Activated naive CD8-positive, alpha-beta T cell (primary cell): ENCODE results near the gene SWSAP1.
"Not testable (repeated sequence)": the region's sequence is repeated elsewhere in the genome, so short reads cannot be mapped to it uniquely, and the experiment has no call there.

Experiments
- H3K27ac Mint-ChIP-seq: one replicate; pipeline ENCODE4 v1.8.0; 2021; ENCODE audit warnings: mixed read lengths
- H3K27me3 Mint-ChIP-seq: one replicate; pipeline ENCODE4 v1.8.0; 2021; ENCODE audit warnings: mixed read lengths
- H3K36me3 Mint-ChIP-seq: one replicate; pipeline ENCODE4 v1.8.0; 2021; ENCODE audit warnings: mixed read lengths
- H3K4me1 Mint-ChIP-seq: one replicate; pipeline ENCODE4 v1.8.0; 2021; ENCODE audit warnings: low read depth, mixed read lengths
- H3K4me3 Mint-ChIP-seq: one replicate; pipeline ENCODE4 v1.8.0; 2021; ENCODE audit warnings: mild to moderate bottlenecking, mixed read lengths
- H3K9me3 Mint-ChIP-seq: one replicate; pipeline ENCODE4 v1.8.0; 2021; ENCODE audit warnings: low read depth, mixed read lengths

SWSAP1 gene

GRCh38 chr19:11345122-11345803 lies 29.2 kb upstream of the SWSAP1 start:
- Mint-ChIP-seq H3K27me3 (no peaks in the 10 kb centered on the region), H3K9me3 (no peaks in the 10 kb centered on the region), H3K4me3 (peak overlapping the region; percentile 98), H3K36me3 (peaks cover 7% of the 10 kb centered on the region), H3K4me1 (peaks cover 27% of the 10 kb centered on the region), H3K27ac (peak overlapping the region; percentile 90)

GRCh38 chr19:11346104-11346940 lies 28.1 kb upstream of the SWSAP1 start, which contains the start of the genes CCDC159 and TMEM205:
TSS of gene CCDC159 (plus strand) at chr19:11346519. CDS start at chr19:11346607, 88 bp downstream.
TSS of gene TMEM205 (minus strand) at chr19:11346268. CDS start at chr19:11345619, 649 bp downstream.
- Mint-ChIP-seq H3K4me1 (peaks cover 27% of the 10 kb centered on the region), H3K36me3 (peaks cover 7% of the 10 kb centered on the region), H3K4me3 (peak within 1 kb of the TSS; percentile 98), H3K27me3 (no peaks in the 10 kb centered on the region), H3K9me3 (no peaks in the 10 kb centered on the region), H3K27ac (peak within 1 kb of the TSS; percentile 90)

GRCh38 chr19:11347546-11348039 lies 26.9 kb upstream of the SWSAP1 start:
- H3K4me3 Mint-ChIP-seq, result peak overlapping the region; percentile 98
- peaks cover 7% of the 10 kb centered on the region for H3K36me3 Mint-ChIP-seq
- H3K27me3 Mint-ChIP-seq, result no peaks in the 10 kb centered on the region
- H3K4me1 Mint-ChIP-seq, result peaks cover 27% of the 10 kb centered on the region
- H3K9me3 Mint-ChIP-seq, result no peaks in the 10 kb centered on the region
- H3K27ac Mint-ChIP-seq, result no peak overlapping the region

- peaks cover 27% of the 10 kb centered on the region for H3K4me1 Mint-ChIP-seq
- H3K36me3 Mint-ChIP-seq, result peaks cover 7% of the 10 kb centered on the region
- H3K27ac Mint-ChIP-seq, result no peak overlapping the region
- H3K9me3 Mint-ChIP-seq, result no peaks in the 10 kb centered on the region
- H3K4me3 Mint-ChIP-seq, result no peak overlapping the region
- no peaks in the 10 kb centered on the region for H3K27me3 Mint-ChIP-seq
Observed at GRCh38 chr19:11349171-11349570, 25.3 kb upstream of the SWSAP1 start.

GRCh38 chr19:11354102-11354501 lies 20.4 kb upstream of the SWSAP1 start:
- peak overlapping the region; percentile 32 for H3K4me3 Mint-ChIP-seq
- not testable (repeated sequence) for H3K27ac Mint-ChIP-seq, H3K27me3 Mint-ChIP-seq, H3K9me3 Mint-ChIP-seq, H3K4me1 Mint-ChIP-seq, H3K36me3 Mint-ChIP-seq

GRCh38 chr19:11355160-11356073 lies 19.0 kb upstream of the SWSAP1 start, which contains the start of gene PLPPR2:
TSS of gene PLPPR2 (plus strand) at chr19:11355432. CDS start at chr19:11357674, 2,242 bp downstream.
- Mint-ChIP-seq H3K27me3 (peaks cover 6% of the 10 kb centered on the region), H3K36me3 (peaks cover 2% of the 10 kb centered on the region), H3K4me3 (peak within 1 kb of the TSS; percentile 76), H3K4me1 (peaks cover 9% of the 10 kb centered on the region), H3K27ac (no peak within 1 kb of the TSS), H3K9me3 (no peaks in the 10 kb centered on the region)

GRCh38 chr19:11356074-11356397 lies 18.4 kb upstream of the SWSAP1 start:
- H3K27ac Mint-ChIP-seq, result no peak overlapping the region
- H3K27me3 Mint-ChIP-seq, result peaks cover 6% of the 10 kb centered on the region
- H3K36me3 Mint-ChIP-seq, result peaks cover 2% of the 10 kb centered on the region
- peaks cover 9% of the 10 kb centered on the region for H3K4me1 Mint-ChIP-seq
- H3K4me3 Mint-ChIP-seq, result peak overlapping the region; percentile 76
- no peaks in the 10 kb centered on the region for H3K9me3 Mint-ChIP-seq

- H3K9me3 Mint-ChIP-seq, result no peaks in the 10 kb centered on the region
- peaks cover 2% of the 10 kb centered on the region for H3K36me3 Mint-ChIP-seq
- peaks cover 9% of the 10 kb centered on the region for H3K4me1 Mint-ChIP-seq
- no peak overlapping the region for H3K27ac Mint-ChIP-seq
- peaks cover 6% of the 10 kb centered on the region for H3K27me3 Mint-ChIP-seq
- H3K4me3 Mint-ChIP-seq, result peak overlapping the region; percentile 76
Observed at GRCh38 chr19:11356676-11357550, 17.6 kb upstream of the SWSAP1 start.

- peaks cover 2% of the 10 kb centered on the region for H3K36me3 Mint-ChIP-seq
- no peak overlapping the region for H3K27ac Mint-ChIP-seq
- no peaks in the 10 kb centered on the region for H3K9me3 Mint-ChIP-seq
- peaks cover 9% of the 10 kb centered on the region for H3K4me1 Mint-ChIP-seq
- no peak overlapping the region for H3K4me3 Mint-ChIP-seq
- peaks cover 6% of the 10 kb centered on the region for H3K27me3 Mint-ChIP-seq
Observed at GRCh38 chr19:11359421-11359820, 15.0 kb upstream of the SWSAP1 start.

GRCh38 chr19:11361037-11361770 lies 13.3 kb upstream of the SWSAP1 start:
- Mint-ChIP-seq H3K4me1 (peaks cover 3% of the 10 kb centered on the region), H3K4me3 (no peak overlapping the region), H3K36me3 (peaks cover 2% of the 10 kb centered on the region), H3K9me3 (no peaks in the 10 kb centered on the region), H3K27ac (no peak overlapping the region), H3K27me3 (peaks cover 2% of the 10 kb centered on the region)

- no peaks in the 10 kb centered on the region for H3K9me3 Mint-ChIP-seq
- H3K4me1 Mint-ChIP-seq, result no peaks in the 10 kb centered on the region
- peaks cover 2% of the 10 kb centered on the region for H3K36me3 Mint-ChIP-seq
- no peak overlapping the region for H3K4me3 Mint-ChIP-seq
- H3K27me3 Mint-ChIP-seq, result no peaks in the 10 kb centered on the region
- H3K27ac Mint-ChIP-seq, result no peak overlapping the region
Observed at GRCh38 chr19:11361771-11362731, 12.4 kb upstream of the SWSAP1 start.

GRCh38 chr19:11363881-11364280 lies 10.6 kb upstream of the SWSAP1 start:
- no peaks in the 10 kb centered on the region for H3K27me3 Mint-ChIP-seq
- no peaks in the 10 kb centered on the region for H3K9me3 Mint-ChIP-seq
- no peaks in the 10 kb centered on the region for H3K4me1 Mint-ChIP-seq
- H3K36me3 Mint-ChIP-seq, result peaks cover 2% of the 10 kb centered on the region
- no peak overlapping the region for H3K4me3 Mint-ChIP-seq
- no peak overlapping the region for H3K27ac Mint-ChIP-seq
